Islet precursor cell (in vitro differentiated cells): ENCODE measurements around the gene MSANTD1.

Experiments used
- DNase-seq: peaks from one replicate; pipeline ENCODE4 v3.0.0-alpha.2; 2018

Gene MSANTD1

DNA sequence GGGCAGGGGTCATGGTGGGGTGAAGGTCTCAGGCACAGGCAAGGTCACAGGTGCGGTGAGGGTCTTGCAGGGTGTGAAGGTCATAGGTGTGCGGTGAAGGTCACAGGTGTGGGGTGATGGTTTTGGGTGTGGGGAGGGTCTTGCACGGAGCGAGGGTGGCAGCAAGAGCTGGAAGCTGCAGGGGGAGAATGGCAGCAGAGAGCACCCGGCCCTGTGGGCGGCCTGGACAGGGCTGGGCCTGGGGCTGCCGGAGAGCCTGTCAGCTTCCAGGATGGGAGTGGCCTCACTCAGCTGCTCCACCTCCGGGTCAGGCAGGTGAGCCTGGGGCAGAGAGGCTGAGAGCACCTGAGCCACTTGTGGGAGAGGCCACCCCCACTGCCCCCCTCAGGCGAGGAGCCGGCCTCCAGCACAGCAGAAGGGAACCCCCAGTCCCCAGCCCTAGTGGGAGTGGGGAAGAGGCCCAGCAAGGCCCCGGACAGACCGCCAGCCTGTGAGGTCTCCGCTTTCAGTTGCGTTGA, 1.5 kb downstream of the MSANTD1 start:
- peak; percentile 78 for DNase-seq

- peak; percentile 52 for DNase-seq
These were observed 2.2 kb downstream of the MSANTD1 start for GRCh38 chr4:3250956-3251690.

DNA sequence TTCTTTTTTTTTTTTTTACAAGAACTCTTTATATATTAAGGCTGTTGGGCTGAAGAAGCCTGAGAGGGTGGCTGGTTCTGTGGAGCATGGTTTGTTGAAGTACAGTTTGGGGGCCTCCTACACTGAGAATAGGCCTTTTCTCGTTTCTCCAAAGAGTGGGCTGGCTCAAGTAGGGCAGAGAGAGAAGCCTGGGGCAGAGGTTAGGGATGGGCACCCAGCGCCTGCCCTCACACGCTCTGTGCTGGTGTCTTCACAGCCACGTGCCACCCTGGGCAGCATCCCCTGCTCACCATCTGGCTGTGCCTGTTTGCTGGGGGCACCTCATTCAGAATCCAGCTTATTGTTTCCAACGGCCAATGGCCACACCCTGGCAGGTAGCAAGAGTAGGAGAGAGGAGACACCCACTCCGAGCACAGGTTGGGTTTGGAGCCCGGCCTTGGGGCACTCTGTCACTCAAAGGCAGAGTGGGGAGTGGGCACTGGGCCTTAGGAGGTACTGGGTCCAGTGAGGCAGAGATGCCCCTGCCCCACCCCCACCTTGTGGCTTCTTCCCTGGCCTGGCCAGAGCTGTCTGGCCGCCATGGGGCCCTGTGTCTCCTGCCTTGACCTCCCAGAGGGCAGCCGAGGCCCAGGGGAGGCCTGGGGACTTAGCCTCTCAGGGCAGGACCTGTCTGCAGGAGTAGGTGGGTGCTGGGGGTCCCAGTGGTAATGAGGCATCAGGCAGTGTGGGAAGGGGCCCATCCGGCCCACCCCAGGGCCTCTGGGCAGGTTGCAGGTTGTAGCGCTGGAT, 2.9 kb downstream of the MSANTD1 start:
- peak; percentile 32 for DNase-seq

GRCh38 chr4:3252480-3252828, 3.5 kb downstream of the MSANTD1 start:
- DNase-seq: no peak

DNA sequence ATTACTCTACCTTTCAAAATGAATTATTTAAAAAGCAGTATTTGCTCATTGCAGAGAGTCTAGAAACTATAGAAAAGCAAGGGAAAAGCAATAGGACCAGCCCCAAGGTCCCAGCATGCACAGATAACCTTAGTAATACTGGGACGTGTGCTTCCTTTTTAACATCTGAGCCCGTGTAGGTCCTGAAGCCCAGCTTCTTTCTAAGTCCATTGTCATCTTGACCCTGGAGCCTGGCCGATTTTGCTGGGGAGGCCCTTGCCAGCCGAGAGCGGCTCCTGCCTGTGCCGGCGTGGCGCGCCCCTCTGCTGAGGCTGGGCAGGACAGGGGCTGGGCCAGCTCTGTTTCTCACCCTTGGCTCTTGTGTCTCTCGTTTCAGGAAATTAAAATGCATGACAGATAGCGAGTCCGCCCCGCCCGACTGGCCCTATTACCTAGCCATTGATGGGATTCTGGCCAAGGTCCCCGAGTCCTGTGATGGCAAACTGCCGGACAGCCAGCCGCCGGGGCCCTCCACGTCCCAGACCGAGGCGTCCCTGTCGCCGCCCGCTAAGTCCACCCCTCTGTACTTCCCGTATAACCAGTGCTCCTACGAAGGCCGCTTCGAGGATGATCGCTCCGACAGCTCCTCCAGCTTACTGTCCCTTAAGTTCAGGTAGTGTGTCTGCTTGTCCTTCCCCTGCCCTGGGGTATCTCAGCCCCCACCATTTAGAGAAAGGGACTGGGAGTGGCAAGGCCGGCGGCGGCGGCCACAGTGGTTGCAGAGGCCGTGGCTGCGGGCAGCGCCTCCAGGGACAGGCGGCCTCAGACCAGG, 4.1 kb downstream of the MSANTD1 start:
- DNase-seq: peak; percentile 49

DNA sequence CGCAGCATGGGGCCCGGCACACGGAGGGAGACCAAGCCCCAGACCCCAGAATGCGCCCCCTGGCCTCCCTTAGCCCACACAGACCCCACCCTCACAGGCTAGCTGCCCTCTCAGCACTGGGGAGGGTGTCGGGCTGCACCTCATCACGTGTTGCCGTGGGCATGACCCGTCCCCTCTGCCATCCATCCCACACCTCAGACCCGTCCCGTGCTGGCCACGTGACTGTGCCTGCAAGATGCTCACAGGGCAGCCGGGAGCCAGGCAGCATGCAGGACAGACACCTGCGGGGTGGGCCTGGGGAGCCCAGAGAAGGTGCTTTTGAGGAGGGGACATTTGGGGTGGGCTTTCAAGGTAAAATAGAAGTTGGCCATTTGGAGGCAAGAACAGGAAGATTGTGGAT, 4.8 kb downstream of the MSANTD1 start:
- no peak for DNase-seq

DNA sequence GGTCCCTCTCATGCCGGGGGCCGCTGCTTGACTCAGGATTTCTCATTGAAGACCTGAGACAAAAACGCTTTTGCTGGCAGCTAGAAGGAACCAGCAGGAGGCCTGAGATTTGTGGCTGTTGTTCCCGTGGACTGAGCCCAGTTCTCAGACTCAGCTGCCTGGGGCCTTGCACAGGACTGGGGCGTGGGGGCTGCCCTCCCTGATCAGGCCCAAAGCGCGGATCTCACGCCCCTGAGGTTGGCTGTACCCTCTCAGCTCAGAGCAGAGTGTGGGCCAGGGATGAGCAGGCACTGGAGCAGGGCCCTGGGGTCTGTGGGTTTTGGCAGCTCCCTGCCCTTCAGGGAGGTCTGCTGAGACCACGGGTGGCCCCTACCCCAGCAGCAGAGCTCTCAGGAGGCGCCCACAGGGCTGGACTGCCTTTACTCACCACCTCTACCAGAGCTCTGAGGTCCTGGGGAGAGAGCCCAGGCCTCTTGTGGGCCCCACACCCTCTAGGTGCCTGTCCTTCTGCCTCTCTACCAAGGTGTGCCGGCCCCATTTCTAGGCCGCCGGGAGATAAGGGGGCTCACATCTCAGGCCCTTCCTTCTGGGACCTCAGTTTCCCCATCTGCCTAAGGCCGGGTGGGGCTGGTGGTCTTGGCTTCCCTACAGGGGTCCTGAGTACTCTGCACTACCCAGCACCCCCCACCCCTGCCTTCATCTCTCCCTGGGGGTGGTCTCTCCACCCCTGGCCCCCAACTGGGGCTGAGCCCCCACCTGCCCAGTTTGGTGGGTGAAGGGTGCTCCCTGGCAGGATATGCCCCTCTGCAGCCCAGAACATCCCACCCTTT, 5.6 kb downstream of the MSANTD1 start:
- peak; percentile 48 for DNase-seq

GRCh38 chr4:3255611-3256186, 6.7 kb downstream of the MSANTD1 start:
- DNase-seq: peak; percentile 44

DNA sequence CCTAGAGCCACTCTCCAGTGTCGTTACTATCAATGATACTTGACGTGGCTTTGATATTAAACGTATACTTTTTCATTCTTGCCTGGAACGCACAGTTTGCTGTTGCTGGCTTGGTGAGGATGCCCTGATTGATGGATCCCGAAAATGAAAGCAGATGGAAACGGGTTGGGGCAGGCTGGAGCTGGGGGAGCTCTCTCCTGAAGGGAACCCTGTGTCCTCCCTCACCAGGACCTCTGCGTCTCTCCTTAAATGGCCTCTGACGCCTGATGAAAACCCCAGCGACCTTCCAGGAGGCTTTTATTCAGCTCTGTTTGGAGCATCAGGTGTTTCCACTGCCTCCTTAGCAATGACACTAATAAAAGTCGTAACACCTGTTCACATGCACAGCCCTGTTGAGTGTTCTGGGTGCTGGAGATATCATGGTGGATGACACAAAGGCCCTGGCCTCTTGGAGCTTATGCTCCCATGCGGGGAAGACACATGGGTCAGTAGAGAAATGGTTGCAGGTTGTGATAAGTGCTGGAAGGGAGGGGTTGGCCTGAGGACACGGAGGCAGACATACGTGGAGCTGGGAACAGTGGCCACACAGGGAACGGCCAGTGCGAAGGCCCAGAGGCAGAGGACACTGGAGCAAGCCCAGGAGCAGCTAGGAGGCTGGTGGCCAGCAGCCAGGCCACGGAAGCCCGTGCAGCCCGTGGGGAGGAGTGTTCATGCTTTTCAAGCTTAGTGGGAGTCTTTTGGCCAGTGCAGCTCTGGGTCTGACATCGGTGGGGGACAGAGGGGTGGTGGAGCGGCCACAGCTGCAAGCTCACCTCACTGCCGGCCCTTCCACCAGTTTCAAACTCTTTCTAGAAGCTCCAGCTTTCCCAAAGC, 7.5 kb downstream of the MSANTD1 start:
- DNase-seq: peak; percentile 39

DNA sequence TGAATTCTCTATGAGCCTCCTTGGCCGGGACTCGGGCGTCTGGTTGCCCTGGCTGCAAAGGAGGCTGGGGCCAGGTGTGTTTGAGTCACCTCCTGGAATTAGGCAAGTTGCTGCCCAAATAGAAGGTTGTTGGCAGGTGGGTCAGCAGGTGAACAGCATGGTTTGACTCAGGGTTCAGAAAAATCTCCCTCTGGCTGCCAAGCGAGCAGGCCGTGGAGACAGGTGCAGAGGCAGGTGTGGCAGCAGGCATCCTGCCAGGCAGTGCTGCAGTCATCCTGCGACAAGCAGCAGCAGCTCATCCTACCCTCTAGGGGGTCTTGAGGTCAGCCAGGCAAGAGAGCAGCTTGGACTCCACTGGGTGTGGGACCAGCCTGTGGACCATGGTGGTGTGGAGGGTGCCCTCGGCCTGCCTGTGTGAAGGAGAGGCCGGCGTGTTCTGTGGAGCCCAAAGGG, 8.2 kb downstream of the MSANTD1 start:
- DNase-seq: peak; percentile 44

GRCh38 chr4:3257556-3258482, 8.9 kb downstream of the MSANTD1 start:
- peak; percentile 52 for DNase-seq

GRCh38 chr4:3261411-3262207, 12.7 kb downstream of the MSANTD1 start:
- DNase-seq: no peak

- DNase-seq: peak; percentile 50
These were observed 13.5 kb downstream of the MSANTD1 start for GRCh38 chr4:3262208-3263052.

DNA sequence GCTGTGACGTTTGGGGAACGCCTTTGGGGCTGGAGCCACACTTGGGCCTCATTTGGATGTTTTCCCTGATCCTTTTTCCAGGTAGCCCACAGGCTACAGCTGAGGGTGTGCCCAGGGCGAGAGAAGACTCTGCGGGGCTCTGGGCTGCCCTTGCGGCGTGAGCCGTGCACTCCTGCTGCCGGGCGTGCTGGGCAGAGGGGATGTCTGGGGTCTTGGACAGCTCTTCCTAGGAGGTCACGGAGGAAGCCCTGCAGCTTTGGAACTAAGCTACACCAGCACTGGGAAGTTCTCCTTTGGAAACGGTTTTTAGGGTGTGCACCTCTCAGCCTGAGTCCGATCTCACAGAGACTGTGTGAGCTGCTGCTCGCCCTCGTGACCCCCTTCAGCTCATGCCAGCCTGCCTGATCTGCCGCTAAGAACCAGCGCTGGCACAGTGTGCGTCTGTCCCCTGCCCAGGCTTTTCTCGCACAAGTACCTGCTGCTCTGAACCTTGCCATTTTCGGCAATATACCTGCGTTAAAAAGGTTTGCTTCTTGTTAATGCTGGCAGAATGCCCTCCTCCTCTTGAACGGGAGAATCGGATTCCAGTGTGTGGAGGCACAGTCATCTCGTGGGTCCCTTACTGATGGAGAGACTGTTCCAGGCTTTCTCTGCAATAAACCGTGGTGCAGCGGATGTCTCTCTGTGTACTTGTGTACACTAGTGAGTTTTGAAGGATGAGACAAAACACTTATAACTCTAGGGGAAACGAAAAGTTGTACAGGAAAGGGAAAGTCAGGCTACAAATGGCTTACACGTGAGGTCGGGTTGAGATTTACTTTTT, 14.3 kb downstream of the MSANTD1 start:
- DNase-seq: no peak

GRCh38 chr4:3263876-3264193, 14.9 kb downstream of the MSANTD1 start:
- no peak for DNase-seq

GRCh38 chr4:3266076-3266475, 17.1 kb downstream of the MSANTD1 start:
- DNase-seq: no peak
